HG03066 (cell line): ENCODE measurements around the gene NEK6.

Experiments used
- ATAC-seq: cut with Tn5 transposase; IDR thresholded peaks from one replicate; pipeline ENCODE4 v1.9.1; 2021; ENCODE audit warnings: low read depth; ENCODE audit not compliant: unreplicated experiment

NEK6 gene

DNA sequence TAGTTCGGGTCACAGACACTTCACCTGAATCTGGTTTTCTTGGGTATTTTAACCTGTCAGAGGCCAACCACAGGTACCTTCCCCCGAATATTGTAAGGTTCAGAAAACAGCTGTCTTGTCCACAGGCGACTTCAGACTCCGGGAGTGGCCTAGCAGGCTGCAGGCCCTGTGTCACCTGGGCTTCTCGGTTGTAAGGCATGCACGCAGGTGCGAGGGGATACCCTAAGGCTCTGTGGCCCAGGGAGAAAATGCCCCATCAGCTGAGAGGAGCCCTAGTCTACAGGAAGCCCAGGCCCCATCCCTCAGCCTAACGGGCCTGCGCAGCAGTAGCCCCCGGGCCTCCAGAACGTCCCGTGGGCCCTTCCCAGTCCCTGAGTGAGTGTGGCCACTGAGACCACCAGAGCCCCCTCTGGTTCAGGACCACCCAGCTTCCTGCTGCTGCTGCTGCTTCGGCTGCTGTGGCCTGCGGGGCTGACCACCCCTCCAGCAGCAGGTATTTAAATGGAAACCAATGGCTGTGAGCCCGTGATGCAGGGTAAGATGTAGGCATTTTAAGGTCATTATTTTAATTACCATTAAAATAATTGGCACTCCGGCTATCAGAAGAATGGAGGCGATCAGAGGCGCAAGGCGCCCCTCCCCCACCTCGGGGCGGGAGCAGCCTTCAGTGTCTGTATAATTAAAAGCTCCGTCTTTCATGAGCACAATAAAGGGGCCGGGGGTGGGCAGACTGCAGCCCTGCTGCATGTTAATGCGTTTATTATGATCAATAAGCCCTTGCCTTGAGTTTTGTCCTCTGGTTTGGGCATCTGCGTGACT is 92.1 kb downstream of the NEK6 start:
- ATAC-seq: no peak

DNA sequence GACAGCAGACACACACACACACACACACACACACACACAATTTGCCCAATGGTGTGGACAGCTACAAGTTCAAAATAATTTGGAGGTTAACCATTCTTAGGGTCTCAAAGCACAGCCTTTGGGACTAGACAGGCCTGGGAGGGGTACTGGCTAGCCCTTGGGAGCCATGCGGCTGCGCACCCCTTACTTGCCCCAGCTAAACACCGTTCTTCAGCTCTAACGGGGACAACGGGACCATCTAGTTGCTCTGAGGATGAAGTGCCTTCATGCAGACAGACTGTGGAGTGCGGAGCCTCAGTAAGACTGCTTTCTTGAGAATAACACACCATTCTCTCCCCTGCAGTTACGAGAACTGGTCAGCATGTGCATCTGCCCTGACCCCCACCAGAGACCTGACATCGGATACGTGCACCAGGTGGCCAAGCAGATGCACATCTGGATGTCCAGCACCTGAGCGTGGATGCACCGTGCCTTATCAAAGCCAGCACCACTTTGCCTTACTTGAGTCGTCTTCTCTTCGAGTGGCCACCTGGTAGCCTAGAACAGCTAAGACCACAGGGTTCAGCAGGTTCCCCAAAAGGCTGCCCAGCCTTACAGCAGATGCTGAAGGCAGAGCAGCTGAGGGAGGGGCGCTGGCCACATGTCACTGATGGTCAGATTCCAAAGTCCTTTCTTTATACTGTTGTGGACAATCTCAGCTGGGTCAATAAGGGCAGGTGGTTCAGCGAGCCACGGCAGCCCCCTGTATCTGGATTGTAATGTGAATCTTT is 92.9 kb downstream of the NEK6 start:
- no peak for ATAC-seq

DNA sequence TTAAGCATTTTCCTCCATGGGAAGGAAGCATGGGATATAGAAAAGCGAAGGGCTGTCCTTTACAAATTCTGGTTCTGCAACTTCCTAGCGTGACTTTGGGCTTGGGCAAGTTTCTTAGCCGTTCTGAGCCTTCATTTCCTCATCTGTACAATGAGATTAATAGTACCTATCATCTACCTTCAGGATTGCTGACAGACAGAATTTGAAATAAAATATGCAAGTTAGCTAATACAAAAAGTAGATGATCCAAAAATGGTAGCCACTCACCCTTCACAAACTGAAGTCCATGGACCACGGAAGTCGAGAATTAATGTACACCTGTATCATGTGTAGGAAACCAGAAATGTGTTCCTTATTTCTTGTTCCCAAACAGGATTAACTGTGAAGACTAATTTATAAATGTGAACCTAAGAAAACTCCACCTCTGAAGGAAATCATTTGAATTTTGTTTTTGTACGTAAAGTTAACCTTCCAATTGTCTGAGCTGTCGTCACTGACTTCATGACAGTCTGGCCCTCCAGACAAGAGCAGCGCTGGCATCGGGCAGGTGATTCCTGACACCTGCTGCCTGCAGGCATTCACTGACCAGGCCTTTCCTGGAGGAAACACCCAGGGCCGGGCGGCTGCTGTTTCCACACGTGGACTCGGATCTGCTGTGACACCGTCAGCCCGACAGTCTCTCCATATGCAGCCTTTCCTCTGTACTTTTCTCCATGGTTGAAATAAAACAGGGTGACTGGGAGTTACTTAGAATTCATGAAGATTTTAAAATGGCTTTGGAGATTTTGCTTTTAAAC is 94.1 kb downstream of the NEK6 start:
- no peak for ATAC-seq

DNA sequence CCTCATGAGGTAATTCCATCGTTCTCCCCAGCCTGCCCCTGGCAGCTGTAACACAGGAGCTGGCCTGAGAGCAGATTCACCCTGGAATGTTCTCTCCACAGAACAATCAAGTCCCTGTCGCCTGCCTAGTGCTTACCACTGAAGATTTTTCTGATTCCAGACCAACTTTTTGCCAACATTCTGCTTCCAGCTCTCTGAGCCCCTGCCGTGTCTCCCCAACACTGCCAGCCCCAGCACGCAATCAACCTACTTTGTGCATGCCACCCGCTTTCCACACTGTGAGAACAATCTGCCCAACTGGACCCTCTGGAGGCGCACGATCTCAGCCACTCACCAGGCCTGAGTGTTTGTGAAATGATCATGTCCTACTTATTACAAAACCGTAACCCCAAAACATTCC is 94.9 kb downstream of the NEK6 start:
- no peak for ATAC-seq

DNA sequence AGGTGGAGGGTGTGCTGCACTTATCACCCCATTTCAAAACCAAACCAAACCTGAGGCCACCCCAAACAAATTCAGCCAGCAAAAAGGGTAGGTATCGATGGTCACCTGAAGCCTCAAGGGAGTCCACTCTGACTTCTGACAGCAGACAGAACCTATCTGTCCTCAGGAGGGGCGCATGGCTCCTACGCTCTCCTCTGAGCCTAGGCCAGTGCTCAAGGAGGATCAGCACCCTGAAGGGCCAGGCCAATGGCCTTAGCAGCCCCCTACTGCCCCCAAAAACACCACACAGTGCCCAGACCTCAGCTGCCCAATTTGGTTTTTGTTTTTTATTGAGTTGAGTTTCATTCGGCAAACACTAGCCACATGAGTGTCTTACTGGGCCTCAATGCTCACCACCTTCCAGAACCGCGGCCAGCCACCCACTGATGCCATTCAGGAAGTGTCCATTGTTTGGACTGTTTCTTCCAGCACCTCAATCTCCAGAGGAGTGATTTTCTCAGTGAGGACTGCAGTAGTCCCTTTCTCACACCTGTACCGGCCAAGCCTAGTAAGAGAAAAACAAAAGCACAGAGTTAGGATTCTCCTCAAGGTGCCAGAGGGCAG is 95.5 kb downstream of the NEK6 start:
- ATAC-seq: no peak

DNA sequence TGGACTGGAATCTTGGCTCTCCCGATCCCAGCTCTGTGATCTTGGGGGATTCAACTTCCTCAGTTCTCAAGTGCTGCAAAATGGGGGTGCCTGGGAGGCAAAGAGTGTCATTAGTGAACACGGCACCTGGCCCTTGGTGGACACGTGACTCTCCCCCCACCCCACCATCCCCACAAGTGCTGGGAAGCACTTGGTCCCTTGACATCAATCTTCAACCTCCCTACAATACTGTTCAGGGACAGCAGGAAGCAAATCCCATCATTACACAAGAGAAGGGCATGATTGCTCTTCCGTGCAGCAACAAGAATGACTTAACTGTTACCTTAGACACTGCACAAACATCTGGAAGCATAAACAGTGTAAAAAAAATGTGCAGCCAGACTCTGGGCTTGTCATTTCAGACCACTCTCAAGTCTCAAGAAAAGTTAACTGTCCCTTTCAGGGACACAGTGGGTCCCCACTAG is 96.1 kb downstream of the NEK6 start:
- ATAC-seq: no peak

DNA sequence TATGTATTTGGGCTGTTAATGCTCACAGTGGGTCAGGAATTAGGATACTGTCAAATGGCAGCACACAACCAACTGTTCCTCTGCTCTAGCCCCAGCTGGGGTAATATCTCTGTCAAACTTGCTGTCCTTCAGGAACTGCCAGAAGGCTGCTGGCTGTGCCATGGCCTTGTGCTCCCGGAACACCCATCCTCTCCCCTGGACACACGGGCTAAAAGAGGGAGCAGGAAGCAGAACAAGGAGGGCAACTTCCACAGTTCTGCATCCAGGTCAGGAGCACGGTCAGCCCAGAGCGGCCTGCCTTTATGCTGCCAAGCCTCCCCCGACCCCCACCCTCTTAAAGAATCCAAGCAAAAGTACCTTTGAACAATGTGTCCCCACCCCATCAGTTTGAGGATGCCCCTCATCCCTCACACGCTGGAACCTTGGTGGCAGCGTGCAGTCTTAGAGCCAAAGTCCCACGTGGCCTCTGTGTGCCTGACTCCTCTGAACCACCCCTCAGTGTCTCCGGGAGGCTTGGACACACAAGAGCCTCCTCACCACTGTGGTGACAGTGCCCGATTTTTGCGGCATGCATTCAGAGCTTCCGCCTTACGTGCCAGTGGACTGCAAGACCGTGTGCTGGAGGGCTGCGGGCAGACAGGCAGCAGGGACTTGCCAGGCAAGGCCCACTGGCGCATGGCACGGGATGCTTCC is 96.7 kb downstream of the NEK6 start:
- ATAC-seq: no peak

DNA sequence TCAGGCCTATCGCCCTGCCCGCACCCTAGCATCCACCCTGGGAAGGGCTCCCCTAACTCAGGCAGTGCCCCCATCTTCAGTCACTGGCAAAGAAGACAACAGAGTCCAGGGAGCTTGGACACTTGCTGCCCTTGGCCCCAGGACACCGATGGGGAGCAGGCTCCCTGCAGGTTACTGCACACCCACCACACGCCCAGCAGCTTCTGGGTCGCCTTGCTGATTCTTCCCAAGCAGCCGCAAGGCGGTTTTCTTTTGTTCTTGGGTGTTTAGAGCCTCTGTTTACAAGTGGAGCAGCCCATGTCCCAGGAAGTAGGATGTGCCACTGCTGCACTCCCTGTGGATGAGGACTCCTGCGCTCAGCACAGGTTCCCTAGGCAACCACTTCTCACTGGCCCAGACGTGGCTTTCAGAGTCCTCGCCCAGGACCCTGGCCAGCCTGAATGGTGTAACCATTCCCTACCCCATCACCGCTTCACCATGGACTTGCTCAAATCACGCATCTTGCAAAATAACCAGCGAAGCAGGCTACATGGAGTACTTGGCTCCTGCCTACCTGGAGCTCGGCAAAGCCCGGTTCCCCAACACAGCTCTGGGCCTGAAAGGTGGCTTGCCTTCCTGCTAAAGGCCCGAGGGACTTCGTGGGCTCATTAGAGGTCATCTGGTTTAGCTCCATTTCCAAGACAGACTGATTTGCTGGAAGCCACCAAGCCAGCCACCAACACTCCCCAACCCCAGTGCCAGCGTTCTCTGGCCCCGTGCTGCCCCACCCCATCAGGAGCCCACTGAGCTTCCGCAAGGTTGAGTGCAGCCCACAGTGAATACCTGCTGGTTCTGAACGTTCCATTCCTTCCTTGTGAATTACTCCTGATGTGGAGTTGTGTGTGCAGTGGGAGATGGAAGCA is 97.5 kb downstream of the NEK6 start:
- no peak for ATAC-seq

DNA sequence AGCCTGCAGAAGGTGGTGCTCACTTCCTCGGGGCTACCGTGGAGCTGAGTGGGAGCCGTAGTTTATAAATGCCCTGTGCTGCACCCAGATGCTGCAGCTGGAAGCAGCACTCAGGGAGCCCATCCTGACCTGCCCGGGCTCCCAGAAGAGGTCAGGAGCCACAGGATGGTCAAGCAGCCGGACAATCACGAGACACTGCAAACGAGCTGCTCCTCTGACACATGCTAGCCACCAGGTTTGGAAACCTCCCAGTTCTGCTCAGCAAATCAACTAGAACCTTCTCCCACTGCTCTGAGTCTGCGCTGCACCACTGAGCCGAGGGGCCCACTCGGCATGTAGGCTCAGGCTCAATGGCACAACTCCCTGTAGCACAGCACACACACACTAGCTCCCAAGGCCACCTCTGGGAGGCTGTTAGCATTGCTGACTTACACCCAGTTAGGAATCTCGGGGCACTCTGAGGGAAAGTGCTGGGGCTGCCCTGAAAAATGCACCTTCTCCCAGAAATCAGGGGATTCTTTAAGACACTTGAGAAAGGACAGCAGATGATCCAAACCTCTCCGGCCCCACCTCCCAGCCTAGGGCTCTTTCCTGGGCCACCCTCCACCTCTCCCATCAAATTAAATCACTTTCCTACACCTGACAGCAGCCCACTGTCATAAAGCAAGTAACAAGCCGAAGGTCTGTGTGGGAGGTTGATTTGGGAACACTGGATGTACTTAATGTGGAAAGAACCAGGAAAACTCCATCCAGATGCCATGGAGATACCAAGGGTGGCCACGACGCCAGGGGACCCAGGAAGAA is 98.4 kb downstream of the NEK6 start:
- no peak for ATAC-seq

DNA sequence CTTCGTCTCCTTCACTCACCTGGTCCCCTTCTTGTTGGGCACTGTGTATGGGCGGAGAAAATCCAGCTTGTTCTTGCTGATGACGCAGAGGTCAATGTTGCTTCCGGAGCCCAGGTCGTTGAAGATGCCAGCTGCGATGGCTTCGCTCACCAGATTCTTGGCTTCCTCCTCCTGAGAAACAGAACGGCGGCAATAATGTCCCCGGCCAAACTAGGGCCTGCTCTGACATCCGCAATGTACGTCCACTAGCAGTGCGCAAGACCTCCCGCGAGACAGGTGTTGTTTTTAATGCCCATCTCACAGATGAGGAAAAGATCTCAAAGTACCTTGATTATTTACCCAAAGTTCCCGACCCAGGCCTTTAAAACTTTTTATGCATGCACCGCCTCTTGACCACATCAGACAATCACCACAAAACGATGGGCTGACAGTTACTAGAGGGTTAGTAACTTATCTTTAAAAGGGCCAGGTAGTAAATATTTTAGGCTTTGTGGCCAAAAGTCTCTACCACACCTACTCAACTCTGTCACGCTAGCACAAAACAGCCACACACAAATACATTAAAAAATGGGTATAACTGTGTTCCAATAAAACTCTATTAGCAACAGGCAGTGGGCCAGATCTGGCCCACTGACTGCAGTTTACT is 99.1 kb downstream of the NEK6 start:
- ATAC-seq: no peak

DNA sequence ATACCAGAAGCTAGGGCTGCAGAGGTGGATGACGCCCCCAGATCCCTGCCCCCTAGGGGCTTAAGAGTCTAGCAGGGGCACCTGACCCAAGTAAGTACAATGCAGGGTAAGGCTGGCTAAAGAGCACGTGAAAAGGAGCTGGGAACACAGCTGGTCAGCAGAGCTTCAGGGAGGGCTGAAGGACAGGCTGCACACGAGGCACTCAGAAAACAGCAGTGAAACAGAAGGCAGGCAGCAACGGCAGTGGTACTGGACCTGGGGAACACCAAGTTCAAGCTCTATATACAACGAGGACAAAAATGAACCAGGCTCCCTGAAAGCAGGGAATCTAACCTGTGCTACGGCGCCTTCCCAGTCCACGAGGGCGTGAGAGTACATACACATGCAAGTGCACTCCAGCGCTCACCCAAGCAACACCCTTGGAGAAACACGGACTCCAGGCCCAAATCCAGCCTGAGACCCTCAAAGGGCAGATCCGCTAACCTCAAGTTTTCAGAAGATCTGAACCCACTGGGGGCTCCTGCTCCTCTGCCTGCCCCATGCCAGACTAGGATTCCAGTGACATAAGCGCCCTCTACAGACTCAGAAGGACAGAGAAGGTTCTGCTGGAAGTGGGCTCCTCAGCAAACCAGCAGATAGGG is 100.1 kb downstream of the NEK6 start:
- ATAC-seq: no peak

DNA sequence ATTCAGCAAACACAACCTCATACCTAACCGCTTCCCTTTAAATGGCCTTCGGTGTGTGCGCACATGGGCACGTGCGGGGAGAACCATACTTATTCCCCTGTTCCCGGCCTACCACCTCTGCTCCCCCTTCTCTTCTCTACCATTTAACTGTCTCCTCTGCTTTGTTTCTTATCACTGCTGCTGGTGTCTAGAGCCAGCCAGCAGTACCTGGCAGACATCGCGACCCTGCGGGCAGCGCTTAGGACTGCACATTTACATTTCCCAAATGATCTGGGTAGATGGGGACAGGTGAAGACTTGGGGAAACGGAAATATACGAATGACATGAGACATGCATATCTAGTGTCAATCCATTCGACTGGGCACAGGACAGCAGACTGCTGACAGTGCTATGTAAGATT is 100.9 kb downstream of the NEK6 start:
- ATAC-seq: no peak

DNA sequence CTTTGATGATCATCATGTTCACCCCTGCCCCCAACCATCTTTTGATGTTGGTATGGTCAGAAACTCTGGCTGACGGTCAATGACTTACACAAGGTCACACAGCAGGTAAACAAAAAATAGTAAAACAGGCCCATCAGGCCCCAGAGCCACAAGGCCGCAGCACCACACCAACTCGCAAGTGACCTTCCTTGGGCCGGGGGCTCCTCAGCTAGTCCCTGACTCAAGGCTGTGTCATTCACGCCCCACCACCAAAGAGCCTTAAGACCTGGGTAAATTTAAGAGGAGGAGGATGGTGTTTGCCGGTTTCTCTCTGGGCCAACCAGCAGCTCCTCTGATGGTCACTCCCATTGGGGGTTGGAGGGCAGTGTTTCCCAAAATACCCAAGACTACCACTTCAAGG is 101.7 kb downstream of the NEK6 start:
- no peak for ATAC-seq

DNA sequence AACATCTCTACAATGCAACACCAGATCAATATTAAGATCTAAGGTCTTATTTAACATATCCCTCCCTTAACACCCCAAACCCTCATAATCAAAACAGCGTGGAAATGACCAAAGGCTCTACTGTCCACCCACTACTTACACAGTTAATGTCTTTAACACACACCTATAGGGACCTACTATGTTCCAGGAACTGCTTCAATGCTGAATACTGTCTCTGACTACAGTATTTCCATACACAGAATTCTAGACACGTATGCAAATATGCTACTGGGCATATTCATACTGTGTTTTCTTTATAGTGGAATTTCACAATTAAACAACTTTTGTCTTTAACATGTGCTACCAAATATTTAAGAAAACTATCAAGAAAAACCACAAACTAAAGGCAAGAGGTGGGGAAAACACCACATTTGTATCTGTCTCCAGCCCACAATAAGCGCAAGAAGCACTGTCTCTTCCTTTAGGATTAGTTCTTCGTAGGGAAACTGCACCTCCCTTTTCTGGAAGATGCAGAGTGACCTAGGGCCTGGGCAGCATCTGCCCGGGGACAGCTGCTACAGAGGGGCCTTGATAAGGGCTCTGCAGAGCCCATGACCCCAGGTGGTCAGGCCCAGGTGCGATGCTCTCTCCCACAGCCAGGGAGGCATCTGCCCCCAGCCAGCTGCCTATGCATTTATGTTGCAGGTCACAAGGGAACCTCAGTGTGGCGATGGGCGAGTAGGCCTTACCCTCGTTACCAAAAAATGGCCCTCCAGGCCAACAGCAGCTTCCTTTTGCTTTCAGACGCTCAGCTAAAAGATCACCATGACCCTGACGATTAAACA is 102.3 kb downstream of the NEK6 start:
- no peak for ATAC-seq

DNA sequence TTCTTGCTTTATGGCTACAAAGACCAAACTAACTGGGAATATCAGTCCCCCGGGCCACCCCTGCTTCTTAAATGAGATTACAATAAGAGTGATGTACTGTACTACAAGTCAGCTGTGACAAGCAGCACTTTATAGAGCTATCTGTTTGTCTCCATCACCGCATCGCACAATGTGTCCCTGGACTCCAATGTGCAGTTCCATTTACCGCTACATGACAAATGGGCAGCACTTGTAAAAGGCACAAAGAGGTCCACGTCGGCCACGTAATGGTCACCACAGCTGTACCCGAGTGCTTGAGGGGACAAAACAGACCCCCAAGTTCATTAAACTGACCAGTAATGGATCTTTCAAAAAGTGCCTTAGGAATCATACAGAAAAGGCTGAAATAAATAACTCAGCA is 103.4 kb downstream of the NEK6 start:
- ATAC-seq: no peak

DNA sequence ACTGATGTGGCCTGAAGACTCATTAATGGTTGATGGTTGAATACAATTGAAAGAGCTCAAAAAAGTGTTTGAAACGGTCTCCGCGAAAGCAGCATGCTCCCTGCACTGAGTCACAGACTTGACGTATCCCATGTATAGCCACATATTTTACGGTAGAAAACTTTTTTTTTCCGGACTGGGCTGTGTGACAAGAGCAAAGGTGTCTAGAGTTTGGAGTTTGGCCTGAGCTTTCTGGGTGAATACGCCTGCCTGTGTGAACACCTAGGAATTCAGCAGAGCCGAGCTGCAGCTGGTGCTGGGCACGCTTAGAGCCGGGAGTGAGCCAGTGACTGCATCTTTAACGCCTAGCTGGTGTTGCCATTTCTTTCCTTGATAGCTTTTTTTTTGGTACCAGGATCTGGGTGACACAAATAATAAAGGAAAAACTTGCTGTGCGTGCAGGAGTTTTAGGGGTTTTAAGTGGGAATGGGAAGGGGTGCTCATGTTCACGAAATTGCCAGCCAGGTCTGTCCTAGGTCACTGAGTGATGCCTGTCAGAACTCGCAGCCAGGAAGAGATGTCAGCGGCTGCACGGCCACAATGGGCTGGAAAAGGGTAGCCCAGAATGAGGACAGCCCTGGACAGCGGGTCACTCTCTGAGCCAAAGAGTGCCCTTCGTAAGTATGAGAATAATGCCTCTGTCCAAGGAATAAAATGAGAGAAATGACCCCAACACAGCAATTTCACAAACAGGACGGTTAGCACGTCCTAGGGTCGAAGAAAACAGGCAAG is 105.8 kb downstream of the NEK6 start:
- ATAC-seq: no peak
